Measurements from ENCODE around the gene CIRBP.

DNA sequence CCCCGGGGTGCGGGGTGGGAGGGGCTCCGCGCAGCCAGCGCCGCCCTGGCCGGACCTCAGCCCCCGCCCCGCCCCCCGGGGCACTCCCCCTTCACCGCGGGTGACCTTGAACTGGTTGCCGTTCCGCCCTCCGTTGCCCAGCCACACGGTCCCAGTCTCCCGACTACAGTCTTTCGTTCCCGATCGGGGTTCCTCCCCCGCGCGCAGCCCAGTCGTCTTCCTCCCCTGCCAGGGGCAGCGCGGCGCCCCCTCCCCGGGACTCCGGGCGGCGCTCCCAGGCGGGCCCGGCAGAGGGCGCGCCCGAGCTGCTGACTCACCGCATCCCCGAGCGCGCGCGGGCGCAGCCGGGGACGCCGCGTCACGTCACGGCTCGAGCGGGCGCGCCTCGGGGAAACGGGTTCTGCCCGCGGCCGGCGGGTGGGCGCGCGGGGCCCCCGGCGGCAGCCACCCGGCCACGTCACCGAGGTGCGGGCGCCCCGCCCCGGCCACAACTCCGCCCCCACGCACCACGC lies 20.3 kb upstream of the CIRBP start:
- TF ChIP-seq ARNT (IDR thresholded peaks at IDR 0.05) (no peak), SUZ12 (IDR thresholded peaks at IDR 0.05) (no peak), L3MBTL2 (conservative IDR thresholded peaks at IDR 0.05) (no peak)
- TF ChIP-seq, protein P1, sequence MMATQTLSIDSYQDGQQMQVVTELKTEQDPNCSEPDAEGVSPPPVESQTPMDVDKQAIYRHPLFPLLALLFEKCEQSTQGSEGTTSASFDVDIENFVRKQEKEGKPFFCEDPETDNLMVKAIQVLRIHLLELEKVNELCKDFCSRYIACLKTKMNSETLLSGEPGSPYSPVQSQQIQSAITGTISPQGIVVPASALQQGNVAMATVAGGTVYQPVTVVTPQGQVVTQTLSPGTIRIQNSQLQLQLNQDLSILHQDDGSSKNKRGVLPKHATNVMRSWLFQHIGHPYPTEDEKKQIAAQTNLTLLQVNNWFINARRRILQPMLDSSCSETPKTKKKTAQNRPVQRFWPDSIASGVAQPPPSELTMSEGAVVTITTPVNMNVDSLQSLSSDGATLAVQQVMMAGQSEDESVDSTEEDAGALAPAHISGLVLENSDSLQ (IDR thresholded peaks at IDR 0.05), result no peak

Measured in HEK293T (cell line).